HG02840 (cell line): Measurements from ENCODE around the gene DSCAML1.

Experiments
- ATAC-seq: cut with Tn5 transposase; IDR thresholded peaks from one replicate; pipeline ENCODE4 v1.9.1; 2021; ENCODE audit warnings: mild to moderate bottlenecking, moderate library complexity, moderate number of reproducible peaks; ENCODE audit not compliant: unreplicated experiment, low FRiP score

Gene DSCAML1

GRCh38 chr11:117378976-117379865 lies 417.8 kb downstream of the DSCAML1 start:
- ATAC-seq: no peak
